Activated T-cell treated with anti-CD3 and anti-CD28 coated beads for 4 hours (primary cell): ENCODE results near the gene DDIAS.
"Not testable (repeated sequence)": the region's sequence is repeated elsewhere in the genome, so short reads cannot be mapped to it uniquely, and the experiment has no call there.

Source experiments
- DNase-seq: peaks from one replicate; pipeline ENCODE4 v3.0.0-alpha.2; 2020

The DDIAS gene

GRCh38 chr11:82901165-82901921 is at the start of gene DDIAS:
DDIAS (plus strand) TSS chr11:82901736; CDS start chr11:82914739, 13,003 bp downstream.
- peak; percentile 88 for DNase-seq

GRCh38 chr11:82854242-82854641 is 47.3 kb upstream of the DDIAS start:
- DNase-seq: no peak

- not testable (repeated sequence) for DNase-seq
Observed at GRCh38 chr11:82854916-82855315, 46.6 kb upstream of the DDIAS start.

GRCh38 chr11:82855616-82856015 is 45.9 kb upstream of the DDIAS start:
- DNase-seq: no peak

GRCh38 chr11:82857145-82857544 is 44.4 kb upstream of the DDIAS start:
- DNase-seq: no peak

- DNase-seq: no peak
Observed at GRCh38 chr11:82858133-82858532, 43.4 kb upstream of the DDIAS start.

- no peak for DNase-seq
Observed at GRCh38 chr11:82858556-82859091, 42.9 kb upstream of the DDIAS start.

GRCh38 chr11:82859750-82860149 is 41.8 kb upstream of the DDIAS start:
- no peak for DNase-seq

GRCh38 chr11:82862379-82862778 is 39.2 kb upstream of the DDIAS start:
- DNase-seq: no peak

- no peak for DNase-seq
Observed at GRCh38 chr11:82863209-82863608, 38.3 kb upstream of the DDIAS start.

GRCh38 chr11:82864268-82864667 is 37.3 kb upstream of the DDIAS start:
- no peak for DNase-seq

- DNase-seq: no peak
Observed at GRCh38 chr11:82865841-82866240, 35.7 kb upstream of the DDIAS start.

- peak; percentile 74 for DNase-seq
Observed at GRCh38 chr11:82867495-82868082, 33.9 kb upstream of the DDIAS start.

- no peak for DNase-seq
Observed at GRCh38 chr11:82869657-82870056, 31.9 kb upstream of the DDIAS start.

- DNase-seq: no peak
Observed at GRCh38 chr11:82871646-82872045, 29.9 kb upstream of the DDIAS start.

GRCh38 chr11:82872377-82873150 is 29.0 kb upstream of the DDIAS start:
- no peak for DNase-seq

- DNase-seq: no peak
Observed at GRCh38 chr11:82873919-82874333, 27.6 kb upstream of the DDIAS start.

- DNase-seq: no peak
Observed at GRCh38 chr11:82874646-82875523, 26.7 kb upstream of the DDIAS start.

GRCh38 chr11:82883853-82884252 is 17.7 kb upstream of the DDIAS start:
- no peak for DNase-seq

- no peak for DNase-seq
Observed at GRCh38 chr11:82889133-82890001, 12.2 kb upstream of the DDIAS start.

GRCh38 chr11:82890002-82890341 is 11.6 kb upstream of the DDIAS start:
- no peak for DNase-seq

- no peak for DNase-seq
Observed at GRCh38 chr11:82890936-82891335, 10.6 kb upstream of the DDIAS start.
